GM18867 (cell line): ENCODE measurements around the gene KCTD10.
"Not testable (repeated sequence)": the region's sequence is repeated elsewhere in the genome, so short reads cannot be mapped to it uniquely, and the experiment has no call there.

Experiments used
- ATAC-seq: cut with Tn5 transposase; IDR thresholded peaks from one replicate; pipeline ENCODE4 v1.9.1; 2021; ENCODE audit warnings: mild to moderate bottlenecking, moderate library complexity; ENCODE audit not compliant: unreplicated experiment

Gene KCTD10

GRCh38 chr12:109423392-109423791 lies 53.7 kb downstream of the KCTD10 start:
- no peak for ATAC-seq

GRCh38 chr12:109422251-109422650 lies 54.8 kb downstream of the KCTD10 start:
- ATAC-seq, result no peak

GRCh38 chr12:109421355-109422087 lies 55.6 kb downstream of the KCTD10 start:
- no peak for ATAC-seq

GRCh38 chr12:109418848-109419480 lies 58.1 kb downstream of the KCTD10 start:
- ATAC-seq, result no peak

DNA sequence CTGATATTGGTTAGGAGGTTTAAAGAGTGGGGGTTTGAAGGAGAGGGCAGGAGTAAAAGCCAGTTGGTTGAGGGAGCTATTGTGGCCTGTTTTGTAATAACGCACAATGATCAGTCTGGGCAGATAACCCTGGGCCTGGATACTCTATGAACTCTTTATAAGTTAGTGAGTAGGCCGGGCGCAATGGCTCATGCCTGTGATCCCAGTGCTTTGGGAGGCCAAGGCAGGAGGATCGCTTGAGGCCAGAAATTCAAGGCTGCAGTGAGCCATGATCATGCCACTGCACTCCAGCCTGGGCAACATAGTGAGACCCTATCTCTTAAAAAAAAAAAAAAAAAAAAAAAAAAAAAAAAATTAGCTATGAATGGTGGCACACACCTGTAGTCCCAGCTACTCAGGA lies 71.0 kb downstream of the KCTD10 start:
- ATAC-seq, result not testable (repeated sequence)

GRCh38 chr12:109404841-109405240 lies 72.3 kb downstream of the KCTD10 start:
- not testable (repeated sequence) for ATAC-seq
